Karpas-422 (cell line): ENCODE data around the gene LRP4. TPM values are rescaled to one million over a fixed set of nuclear protein-coding genes. Genes with fewer than 3 reads are reported as not detected.
A peak's percentile ranks its signal among the peaks of the same experiment; 100 is the strongest.

ENCODE experiments used
- DNase-seq: peaks from one replicate; pipeline ENCODE4 v3.0.0-alpha.2; 2015
- H2AFZ ChIP-seq: fragments of 200-600 bp; sonication (generic); 2 replicates; pipeline ENCODE4 v1.6.1; 2014; ENCODE audit warnings: antibody characterized with exemption, low read length, mixed read lengths
- H3K27ac ChIP-seq: fragments of 200-600 bp; sonication (generic); 2 replicates; pipeline ENCODE4 v1.5.1; 2014; ENCODE audit warnings: mild to moderate bottlenecking, low read length, moderate library complexity
- H3K27me3 ChIP-seq: fragments of 200-600 bp; sonication (generic); 2 replicates; pipeline ENCODE4 v1.6.1; 2014; ENCODE audit warnings: low read length, mixed read lengths
- H3K36me3 ChIP-seq: fragments of 200-600 bp; sonication (generic); 2 replicates; pipeline ENCODE4 v1.6.1; 2014; ENCODE audit warnings: low read length, mixed read lengths; ENCODE audit not compliant: insufficient read depth
- H3K4me1 ChIP-seq: fragments of 200-600 bp; sonication (generic); 2 replicates; pipeline ENCODE4 v1.6.1; 2014; ENCODE audit warnings: mild to moderate bottlenecking, low read length, mixed read lengths
- H3K4me2 ChIP-seq: fragments of 200-600 bp; sonication (generic); 2 replicates; pipeline ENCODE4 v1.6.1; 2014; ENCODE audit warnings: low read length, low read depth, mild to moderate bottlenecking; ENCODE audit not compliant: poor library complexity, severe bottlenecking
- H3K4me3 ChIP-seq: fragments of 200-600 bp; sonication (generic); 2 replicates; pipeline ENCODE4 v1.5.1; 2014; ENCODE audit warnings: mild to moderate bottlenecking, antibody characterized with exemption, low read length, mixed read lengths
- H3K79me2 ChIP-seq: fragments of 200-600 bp; sonication (generic); 2 replicates; pipeline ENCODE4 v1.6.1; 2014; ENCODE audit warnings: mild to moderate bottlenecking, low read length, mixed read lengths
- H3K9ac ChIP-seq: fragments of 200-600 bp; sonication (generic); 2 replicates; pipeline ENCODE4 v1.6.0; 2014; ENCODE audit warnings: low read length
- H3K9me2 ChIP-seq: fragments of 200-600 bp; sonication (generic), shearing (Covaris generic); replicated peaks from 2 replicates; pipeline ENCODE4 v1.6.0; 2014; ENCODE audit warnings: mild to moderate bottlenecking, low read length, moderate library complexity; ENCODE audit not compliant: insufficient read depth
- H3K9me3 ChIP-seq: fragments of 300-700, 200-600 bp; sonication (generic); 2 replicates; pipeline ENCODE4 v1.6.1; 2014; ENCODE audit warnings: low read length, mixed read lengths
- H4K20me1 ChIP-seq: fragments of 200-600 bp; sonication (generic); 2 replicates; pipeline ENCODE4 v1.6.1; 2014; ENCODE audit warnings: mild to moderate bottlenecking, antibody characterized with exemption, low read length, low read depth; ENCODE audit not compliant: insufficient read depth
- total RNA-seq: library from RNA; depleted of rRNA; stranded (reverse); fragments of >200 nt; shearing (Covaris generic); gene quantifications from 2 replicates; pipeline ENCODE4 v1.2.3, GENCODE V29; 2014; ENCODE audit warnings: low replicate concordance

LRP4 gene
- total RNA-seq, 1 experiment from 2014 or later, result 2.6 TPM

GRCh38 chr11:46846510-46846830, 71.9 kb downstream of the LRP4 start:
- no peaks in the 10 kb centered on the region for H3K27me3 ChIP-seq

GRCh38 chr11:46845740-46846509, 72.4 kb downstream of the LRP4 start, which contains the start of gene CKAP5:
Gene CKAP5 (minus strand): TSS chr11:46846280. CDS start chr11:46821231, 25,049 bp downstream.
- no peaks in the 10 kb centered on the region for H3K27me3 ChIP-seq
- peaks cover 5% of the 10 kb centered on the region; the same call in 1 of the 2 replicates for H3K36me3 ChIP-seq
- H3K79me2 ChIP-seq, result peaks cover 51% of the 10 kb centered on the region
- peak within 1 kb of the TSS; percentile 98 for H3K4me2 ChIP-seq
- H3K9me2 ChIP-seq, result no peaks in the 10 kb centered on the region
- H3K4me3 ChIP-seq, result peak within 1 kb of the TSS; percentile 91
- peak within 1 kb of the TSS; percentile 69 for H3K27ac ChIP-seq
- peaks cover 18% of the 10 kb centered on the region for H3K4me1 ChIP-seq
- H3K9ac ChIP-seq, result peak within 1 kb of the TSS; percentile 90
- peak within 1 kb of the TSS; percentile 83; the same call in 1 of the 2 replicates for H2AFZ ChIP-seq
- H4K20me1 ChIP-seq, result peaks cover 17% of the 10 kb centered on the region
- no peaks in the 10 kb centered on the region for H3K9me3 ChIP-seq
- peak; percentile 96 for DNase-seq

More at GRCh38 chr11:46846510-46846830, 71.9 kb downstream of the LRP4 start:
- H3K9me2 ChIP-seq, result no peaks in the 10 kb centered on the region
- peak overlapping the region; percentile 90 for H3K9ac ChIP-seq
- no peak for DNase-seq
- peak overlapping the region; percentile 98 for H3K4me2 ChIP-seq
- H4K20me1 ChIP-seq, result peaks cover 13% of the 10 kb centered on the region
- H3K27ac ChIP-seq, result no peak overlapping the region
- no peaks in the 10 kb centered on the region for H3K9me3 ChIP-seq
- H3K79me2 ChIP-seq, result peaks cover 45% of the 10 kb centered on the region
- H2AFZ ChIP-seq, result peak overlapping the region; percentile 83; the same call in 1 of the 2 replicates
- H3K4me1 ChIP-seq, result peaks cover 18% of the 10 kb centered on the region
- peak overlapping the region; percentile 91 for H3K4me3 ChIP-seq
- H3K36me3 ChIP-seq, result peaks cover 5% of the 10 kb centered on the region; the same call in 1 of the 2 replicates

- H3K79me2 ChIP-seq, result peaks cover 56% of the 10 kb centered on the region
- no peaks in the 10 kb centered on the region for H3K27me3 ChIP-seq
- H2AFZ ChIP-seq, result no peak overlapping the region
- H4K20me1 ChIP-seq, result peaks cover 17% of the 10 kb centered on the region
- no peaks in the 10 kb centered on the region for H3K9me3 ChIP-seq
- no peak for DNase-seq
- H3K36me3 ChIP-seq, result peaks cover 5% of the 10 kb centered on the region; the same call in 1 of the 2 replicates
- peak overlapping the region; percentile 69 for H3K27ac ChIP-seq
- peak overlapping the region; percentile 90 for H3K9ac ChIP-seq
- peaks cover 18% of the 10 kb centered on the region for H3K4me1 ChIP-seq
- peak overlapping the region; percentile 91 for H3K4me3 ChIP-seq
- no peaks in the 10 kb centered on the region for H3K9me2 ChIP-seq
- H3K4me2 ChIP-seq, result peak overlapping the region; percentile 98
Observed at GRCh38 chr11:46845440-46845739, 73.0 kb downstream of the LRP4 start.

DNA sequence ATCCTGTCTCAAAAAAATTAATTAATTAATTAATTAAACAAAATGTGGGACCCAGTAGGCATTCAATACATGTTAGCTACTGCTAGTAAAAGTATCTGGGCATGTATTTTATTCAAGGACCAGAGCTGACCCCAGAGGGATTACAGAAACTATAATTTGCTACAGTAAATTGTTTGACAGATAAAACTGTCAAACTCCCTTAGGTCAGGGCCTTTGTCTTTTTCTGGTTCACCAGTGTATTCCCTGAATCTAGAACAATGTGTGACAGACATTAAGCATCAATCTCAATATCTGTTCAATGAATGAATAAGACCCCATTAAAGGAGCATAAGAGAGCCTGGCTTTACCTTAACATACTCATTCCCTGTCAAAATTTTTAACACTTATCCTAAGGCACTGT, 78.2 kb downstream of the LRP4 start:
- peaks cover 19% of the 10 kb centered on the region for H4K20me1 ChIP-seq
- H3K36me3 ChIP-seq, result peaks cover 12% of the 10 kb centered on the region
- no peaks in the 10 kb centered on the region for H3K27me3 ChIP-seq
- no peak overlapping the region for H3K4me2 ChIP-seq
- no peak for DNase-seq
- no peak overlapping the region for H2AFZ ChIP-seq
- no peak overlapping the region for H3K9ac ChIP-seq
- H3K4me1 ChIP-seq, result peaks cover 11% of the 10 kb centered on the region
- no peak overlapping the region for H3K4me3 ChIP-seq
- no peak overlapping the region for H3K27ac ChIP-seq
- peaks cover 99% of the 10 kb centered on the region for H3K79me2 ChIP-seq
- H3K9me3 ChIP-seq, result no peaks in the 10 kb centered on the region
- no peaks in the 10 kb centered on the region for H3K9me2 ChIP-seq

DNA sequence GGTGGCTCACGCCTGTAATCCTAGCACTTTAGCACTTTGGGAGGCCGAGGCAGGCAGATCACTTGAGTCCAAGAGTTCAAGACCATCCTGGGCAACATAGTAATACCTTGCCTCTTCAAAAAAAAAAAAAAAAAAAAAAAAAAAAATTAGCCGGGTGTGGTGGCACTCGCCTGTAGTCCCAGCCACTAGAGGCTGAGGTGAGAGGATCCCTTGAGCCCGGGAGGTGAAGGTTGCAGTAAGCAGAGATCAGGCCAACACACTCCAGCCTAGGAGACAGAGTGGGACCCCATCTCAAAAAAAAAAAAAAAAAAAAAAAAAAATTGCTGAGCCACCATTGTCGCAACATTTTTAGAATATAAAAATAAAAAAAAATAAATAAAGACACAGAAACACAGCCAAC, 79.8 kb downstream of the LRP4 start:
- Histone ChIP-seq H3K9me2 (no peaks in the 10 kb centered on the region), H3K27me3 (no peaks in the 10 kb centered on the region), H3K9me3 (no peaks in the 10 kb centered on the region), H3K27ac (no peak overlapping the region), H3K4me3 (no peak overlapping the region), H3K9ac (no peak overlapping the region), H3K4me2 (no peak overlapping the region), H3K4me1 (no peaks in the 10 kb centered on the region), H3K36me3 (peaks cover 12% of the 10 kb centered on the region), H2AFZ (no peak overlapping the region), H4K20me1 (peaks cover 16% of the 10 kb centered on the region; the same call in 1 of the 2 replicates), H3K79me2 (peaks cover 99% of the 10 kb centered on the region)
- no peak for DNase-seq

DNA sequence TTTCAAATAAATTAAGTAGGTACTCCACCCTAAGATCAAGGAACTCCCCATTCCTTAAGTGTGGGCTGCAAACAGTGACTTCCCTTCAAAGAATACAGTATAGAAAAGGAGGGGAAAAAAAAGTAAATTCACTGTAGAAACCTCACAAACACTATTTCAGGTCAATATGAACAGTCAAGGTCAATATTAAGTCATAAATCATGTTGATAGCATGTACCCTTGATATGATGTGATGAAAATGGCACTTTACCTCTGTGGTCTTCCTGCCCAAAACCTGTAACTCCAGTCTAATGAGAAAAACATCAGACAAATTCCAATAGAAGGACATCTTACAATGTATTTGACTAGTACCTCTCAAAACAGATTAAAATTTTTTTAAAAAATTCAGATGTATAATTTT, 80.5 kb downstream of the LRP4 start:
- peaks cover 98% of the 10 kb centered on the region for H3K79me2 ChIP-seq
- H3K4me1 ChIP-seq, result no peaks in the 10 kb centered on the region
- no peaks in the 10 kb centered on the region for H3K27me3 ChIP-seq
- H3K4me2 ChIP-seq, result no peak overlapping the region
- H3K9me2 ChIP-seq, result no peaks in the 10 kb centered on the region
- H3K4me3 ChIP-seq, result no peak overlapping the region
- H4K20me1 ChIP-seq, result peaks cover 11% of the 10 kb centered on the region; the same call in 1 of the 2 replicates
- H3K9ac ChIP-seq, result no peak overlapping the region
- DNase-seq, result peak; percentile 35
- H2AFZ ChIP-seq, result no peak overlapping the region
- H3K36me3 ChIP-seq, result peaks cover 12% of the 10 kb centered on the region
- no peaks in the 10 kb centered on the region for H3K9me3 ChIP-seq
- H3K27ac ChIP-seq, result no peak overlapping the region

DNA sequence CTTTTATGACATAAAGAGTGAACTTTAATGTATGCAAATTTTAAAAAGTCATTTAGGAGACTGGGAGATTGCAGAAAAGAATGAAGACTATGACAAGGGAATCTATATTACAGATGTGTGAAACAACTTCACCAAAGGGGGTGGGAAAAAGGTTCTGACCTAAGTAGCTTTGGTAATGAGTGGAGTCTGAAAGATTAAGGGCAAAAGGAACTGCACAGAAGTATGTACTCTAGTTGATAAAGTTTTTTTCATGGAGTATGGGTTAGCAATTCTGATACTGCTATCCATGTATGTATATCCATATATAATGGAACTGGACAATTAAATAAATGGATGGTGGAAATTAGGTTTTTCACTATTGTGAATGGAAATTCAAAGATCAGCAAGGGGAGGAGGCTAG, 81.5 kb downstream of the LRP4 start:
- Histone ChIP-seq H2AFZ (no peak overlapping the region), H3K4me3 (no peak overlapping the region), H3K9me2 (no peaks in the 10 kb centered on the region), H4K20me1 (peaks cover 15% of the 10 kb centered on the region; the same call in 1 of the 2 replicates), H3K4me2 (no peak overlapping the region), H3K9me3 (no peaks in the 10 kb centered on the region), H3K9ac (no peak overlapping the region), H3K36me3 (peaks cover 7% of the 10 kb centered on the region; the same call in 1 of the 2 replicates), H3K27me3 (no peaks in the 10 kb centered on the region), H3K4me1 (no peaks in the 10 kb centered on the region), H3K27ac (no peak overlapping the region), H3K79me2 (peaks cover 98% of the 10 kb centered on the region)
- DNase-seq, result no peak

DNA sequence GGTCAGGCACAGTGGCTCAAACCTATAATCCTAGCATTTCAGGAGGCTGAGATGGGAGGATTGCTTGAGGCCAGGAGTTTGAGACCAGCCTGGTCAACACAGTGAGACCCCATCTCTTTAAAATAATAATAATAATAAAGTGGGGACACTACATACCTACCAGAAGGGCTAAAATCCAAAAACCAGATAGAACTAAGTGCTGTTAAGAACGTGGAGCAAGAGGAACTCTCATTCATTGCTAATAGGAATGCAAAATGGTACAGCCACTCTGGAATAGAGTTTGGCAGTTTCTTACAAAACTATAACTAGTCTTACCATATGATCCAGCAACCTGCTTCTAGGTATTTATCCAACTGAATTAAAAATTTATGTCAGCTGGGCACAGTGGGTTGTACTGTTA, 81.9 kb downstream of the LRP4 start:
- H4K20me1 ChIP-seq, result peaks cover 14% of the 10 kb centered on the region; the same call in 1 of the 2 replicates
- H3K36me3 ChIP-seq, result peaks cover 7% of the 10 kb centered on the region; the same call in 1 of the 2 replicates
- no peak overlapping the region for H3K9ac ChIP-seq
- no peaks in the 10 kb centered on the region for H3K9me3 ChIP-seq
- no peak for DNase-seq
- H3K27me3 ChIP-seq, result no peaks in the 10 kb centered on the region
- H3K4me3 ChIP-seq, result no peak overlapping the region
- H3K9me2 ChIP-seq, result no peaks in the 10 kb centered on the region
- no peak overlapping the region for H2AFZ ChIP-seq
- H3K4me1 ChIP-seq, result no peaks in the 10 kb centered on the region
- H3K79me2 ChIP-seq, result peaks cover 98% of the 10 kb centered on the region
- H3K27ac ChIP-seq, result no peak overlapping the region
- H3K4me2 ChIP-seq, result no peak overlapping the region
